Myocyte (in vitro differentiated cells): Measurements from ENCODE around the gene FRMPD4. TPM values are rescaled to one million over a fixed set of nuclear protein-coding genes. Genes with fewer than 3 reads are reported as not detected.
A peak's percentile ranks its signal among the peaks of the same experiment; 100 is the strongest.

Experiments
- DNase-seq: peaks from one replicate; pipeline ENCODE4 v3.0.0-alpha.2; 2012; ENCODE audit warnings: low read depth
- total RNA-seq: library from RNA; depleted of rRNA; stranded (reverse); fragments of >200 nt; gene quantifications from 2 replicates; pipeline ENCODE4 v1.2.3, GENCODE V29; 2014

FRMPD4 gene
- total RNA-seq, 1 donor from 2014 or later, result 0.56 TPM

- no peak for DNase-seq
These were observed 154.9 kb downstream of the FRMPD4 start for GRCh38 chrX:12292996-12293765.

- no peak for DNase-seq
These were observed 159.1 kb downstream of the FRMPD4 start for GRCh38 chrX:12297353-12297752.

- DNase-seq, result no peak
These were observed 163.0 kb downstream of the FRMPD4 start for GRCh38 chrX:12301288-12301687.

- DNase-seq, result peak; percentile 9
These were observed 166.0 kb downstream of the FRMPD4 start for GRCh38 chrX:12304261-12304660.

GRCh38 chrX:12307961-12308360, 169.7 kb downstream of the FRMPD4 start:
- DNase-seq, result no peak

GRCh38 chrX:12308420-12308819, 170.1 kb downstream of the FRMPD4 start:
- DNase-seq, result no peak

- DNase-seq, result no peak
These were observed 170.9 kb downstream of the FRMPD4 start for GRCh38 chrX:12309040-12309743.

- no peak for DNase-seq
These were observed 171.4 kb downstream of the FRMPD4 start for GRCh38 chrX:12309744-12310076.

GRCh38 chrX:12314651-12315050, 176.4 kb downstream of the FRMPD4 start:
- no peak for DNase-seq

- DNase-seq, result peak; percentile 13
These were observed 177.3 kb downstream of the FRMPD4 start for GRCh38 chrX:12315526-12315925.

GRCh38 chrX:12319003-12319519, 180.8 kb downstream of the FRMPD4 start:
- DNase-seq, result no peak

GRCh38 chrX:12319992-12320391, 181.7 kb downstream of the FRMPD4 start:
- DNase-seq, result no peak

- DNase-seq, result no peak
These were observed 183.8 kb downstream of the FRMPD4 start for GRCh38 chrX:12322031-12322430.

GRCh38 chrX:12325171-12325570, 186.9 kb downstream of the FRMPD4 start:
- DNase-seq, result peak; percentile 20

GRCh38 chrX:12327836-12328235, 189.6 kb downstream of the FRMPD4 start:
- no peak for DNase-seq

GRCh38 chrX:12329476-12329875, 191.2 kb downstream of the FRMPD4 start:
- no peak for DNase-seq

GRCh38 chrX:12330841-12331240, 192.6 kb downstream of the FRMPD4 start:
- DNase-seq, result peak; percentile 34

- DNase-seq, result no peak
These were observed 194.6 kb downstream of the FRMPD4 start for GRCh38 chrX:12332786-12333347.

- no peak for DNase-seq
These were observed 201.6 kb downstream of the FRMPD4 start for GRCh38 chrX:12339921-12340320.

- DNase-seq, result no peak
These were observed 206.7 kb downstream of the FRMPD4 start for GRCh38 chrX:12344954-12345353.

- DNase-seq, result no peak
These were observed 210.9 kb downstream of the FRMPD4 start for GRCh38 chrX:12349201-12349600.

- DNase-seq, result no peak
These were observed 214.6 kb downstream of the FRMPD4 start for GRCh38 chrX:12352922-12353321.
